Esophagus muscularis mucosa (tissue), 4 donors: ENCODE measurements around the gene ZNF256. TPM values are rescaled to one million over a fixed set of nuclear protein-coding genes. Genes with fewer than 3 reads are reported as not detected.

ENCODE experiments used
- DNase-seq: peaks from one replicate; pipeline ENCODE4 v3.0.0-alpha.2; 2017; ENCODE audit errors: extremely low spot score
- H3K27ac ChIP-seq, 4 donors: fragments of 200-600 bp; sonication (generic); replicated peaks in 1 of 4; 1 replicate in 3 of 4; 2 replicates in 1 of 4; pipeline ENCODE4 v1.5.1; 2016 to 2019; ENCODE audit warnings: mild to moderate bottlenecking in 1 of 4
- H3K27me3 ChIP-seq, 4 donors: fragments of 200-600 bp; sonication (generic); one replicate each; pipeline versions ENCODE4 v1.5.1 to v1.6.0; 2016 to 2019
- H3K36me3 ChIP-seq, 4 donors: fragments of 200-600 bp; sonication (generic); one replicate each; pipeline ENCODE4 v1.5.1; 2016 to 2019
- H3K4me1 ChIP-seq, 4 donors: fragments of 200-600 bp; sonication (generic); one replicate each; pipeline ENCODE4 v1.5.1; 2016 to 2019
- H3K4me3 ChIP-seq, 4 donors: fragments of 200-600 bp; sonication (generic); 1 replicate in 2 of 4; 2 replicates in 2 of 4; pipeline ENCODE4 v1.5.1; 2016 to 2019; ENCODE audit warnings: mild to moderate bottlenecking in 4 of 4, moderate library complexity in 1 of 4
- H3K9me3 ChIP-seq, 4 donors: fragments of 200-600 bp; sonication (generic); 1 replicate in 3 of 4; 2 replicates in 1 of 4; pipeline ENCODE4 v1.5.1; 2016 to 2019
- CTCF ChIP-seq, 3 experiments: fragments of 200-600 bp in 2 of 3; fragments of 450-650 bp in 1 of 3; sonication (generic) in 2 of 3; IDR thresholded peaks; one replicate each; pipeline ENCODE4 v1.5.1; 2017 to 2019; ENCODE audit warnings: antibody characterized with exemption in 3 of 3, mild to moderate bottlenecking in 2 of 3, moderate library complexity in 1 of 3
- EP300 ChIP-seq: sonication (generic); formaldehyde crosslinking; IDR thresholded peaks from one replicate; pipeline ENCODE4 v1.6.1; 2017; ENCODE audit warnings: antibody characterized with exemption
- POLR2A ChIP-seq: fragments of 450-650 bp; IDR thresholded peaks from one replicate; pipeline ENCODE4 v1.6.1; 2017; ENCODE audit warnings: antibody characterized with exemption, moderate library complexity, mild to moderate bottlenecking, low read depth
- POLR2AphosphoS5 ChIP-seq, 2 donors: sonication (generic); formaldehyde crosslinking; IDR thresholded peaks; one replicate each; pipeline ENCODE4 v1.6.1; 2017; ENCODE audit warnings: antibody characterized with exemption in 2 of 2
- WGBS: methylation state at CpG from one replicate; pipeline ENCODE4 v1.1.5; 2018; 5-methylcytosine and 5-hydroxymethylcytosine counted together
- intact Hi-C: fragments of 100-400 bp; cut with DNase I; formaldehyde crosslinking; loops from one replicate; pipeline ENCODE4 v1.15.1; 2023
- total RNA-seq, 4 donors: library from RNA; depleted of rRNA; stranded (reverse); fragments of >200 nt; gene quantifications; one replicate each; pipeline versions ENCODE4 v1.1.0 to v1.2.1, GENCODE V29; 2016

The ZNF256 gene
- total RNA-seq, 4 donors from 2014 or later, result 4.0 to 5.2 (median 4.6) TPM

DNA sequence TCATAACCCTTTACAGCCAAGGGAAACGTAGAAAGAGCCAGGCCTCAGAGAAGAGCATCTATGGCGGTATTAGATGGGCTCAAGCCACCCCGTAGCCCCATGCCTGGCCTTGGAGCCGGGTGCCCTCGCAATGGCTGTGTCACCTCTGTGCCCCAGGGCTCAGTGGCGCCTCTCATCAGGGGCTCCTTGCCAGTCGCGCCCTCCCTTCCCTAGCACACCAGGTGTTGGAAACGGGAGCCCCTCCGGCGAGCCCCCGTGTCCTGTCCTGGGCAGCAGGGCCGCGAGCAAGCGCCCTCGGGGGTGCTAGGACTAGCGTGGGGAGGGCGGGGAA is 453 bp downstream of the ZNF256 start:
- WGBS, result 0% methylated on average over 2 of the region's 18 CpGs
- peak overlapping the region; percentile 79 to 91 (median 86) for H3K27ac ChIP-seq
- peaks cover 11 to 26% (median 17%) of the 10 kb centered on the region in 4 donors for H3K4me1 ChIP-seq
- H3K36me3 ChIP-seq, result peaks cover 18 to 37% (median 25%) of the 10 kb centered on the region in 4 donors
- peak overlapping the region; percentile 73 to 92 (median 83) for H3K4me3 ChIP-seq
- intact Hi-C loops, result no loop called here
- H3K27me3 ChIP-seq, result no peaks in the 10 kb centered on the region
- peaks cover 0 to 60% (median 34%) of the 10 kb centered on the region in 4 donors for H3K9me3 ChIP-seq
- DNase-seq, result no peak
- TF ChIP-seq POLR2AphosphoS5 (IDR thresholded peaks at IDR 0.05) (no peak), EP300 (no peak), POLR2A (no peak), CTCF (IDR thresholded peaks at IDR 0.05) (no peak)

DNA sequence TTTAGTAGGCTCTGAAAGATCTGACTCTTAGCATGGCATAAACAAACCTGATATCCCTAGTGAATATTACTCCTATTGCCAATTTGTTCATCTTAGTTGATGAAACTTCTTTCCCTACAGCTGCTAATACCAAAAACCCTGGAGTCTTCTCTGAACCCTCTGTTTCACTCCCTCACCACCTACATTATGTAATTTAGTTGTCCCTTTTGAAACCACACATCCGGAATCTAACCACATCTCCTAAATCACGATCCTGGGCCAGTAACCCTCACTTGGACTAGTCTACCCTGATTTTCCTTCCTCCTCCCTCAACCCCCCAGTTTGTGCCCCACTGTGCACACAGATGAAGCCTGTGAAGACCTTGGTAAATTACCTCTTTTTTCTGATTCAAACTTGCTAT is 1.2 kb downstream of the ZNF256 start:
- H3K36me3 ChIP-seq, result peaks cover 26 to 44% (median 33%) of the 10 kb centered on the region in 4 donors
- peaks cover 11 to 26% (median 17%) of the 10 kb centered on the region in 4 donors for H3K4me1 ChIP-seq
- DNase-seq, result no peak
- no peak for TF ChIP-seq EP300
- no peak for TF ChIP-seq CTCF (IDR thresholded peaks at IDR 0.05)
- no peak for TF ChIP-seq POLR2AphosphoS5 (IDR thresholded peaks at IDR 0.05)
- peak overlapping the region in 1 of 4 donors; percentile 91 for H3K27ac ChIP-seq
- H3K27me3 ChIP-seq, result no peaks in the 10 kb centered on the region
- peak overlapping the region; percentile 73 to 92 (median 83) for H3K4me3 ChIP-seq
- 67% methylated on average over 2 of the region's 2 CpGs for WGBS
- intact Hi-C loops, result no loop called here
- H3K9me3 ChIP-seq, result peaks cover 0 to 67% (median 41%) of the 10 kb centered on the region in 4 donors

DNA sequence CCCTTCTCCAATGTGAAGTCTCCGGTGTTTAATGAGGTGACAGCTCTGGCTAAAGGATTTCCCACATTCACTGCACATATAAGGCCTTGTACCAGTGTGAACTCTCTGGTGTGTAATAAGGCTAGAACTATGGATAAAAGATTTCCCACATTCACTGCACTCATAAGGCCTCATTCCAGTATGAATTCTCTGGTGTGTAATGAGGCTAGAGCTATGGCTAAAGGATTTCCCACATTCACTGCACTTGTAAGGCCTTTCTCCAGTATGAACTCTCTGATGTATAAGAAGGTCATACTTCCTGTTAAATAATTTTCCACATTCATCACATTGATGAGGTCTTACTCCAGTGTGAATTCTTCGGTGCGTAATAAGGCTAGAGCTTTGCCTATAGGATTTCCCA is 5.9 kb downstream of the ZNF256 start:
- Histone ChIP-seq H3K36me3 (peaks cover 33 to 75% (median 48%) of the 10 kb centered on the region in 4 donors), H3K27ac (no peak overlapping the region), H3K4me3 (no peak overlapping the region), H3K9me3 (peaks cover 0 to 77% (median 72%) of the 10 kb centered on the region in 4 donors), H3K27me3 (no peaks in the 10 kb centered on the region), H3K4me1 (peaks cover 7 to 14% (median 11%) of the 10 kb centered on the region in 4 donors)
- intact Hi-C loops, result no loop called here
- no peak for DNase-seq
- TF ChIP-seq POLR2AphosphoS5 (IDR thresholded peaks at IDR 0.05) (no peak), CTCF (IDR thresholded peaks at IDR 0.05) (no peak), POLR2A (no peak), EP300 (no peak)
- WGBS, result 98% methylated on average over 3 of the region's 3 CpGs

- no peak overlapping the region for H3K27ac ChIP-seq
- 88% methylated on average over 12 of the region's 12 CpGs for WGBS
- no peak for DNase-seq
- H3K36me3 ChIP-seq, result peaks cover under 1 to 55% (median 10%) of the 10 kb centered on the region in 4 donors
- no peaks in the 10 kb centered on the region for H3K27me3 ChIP-seq
- intact Hi-C loops, result loop anchor here (5.0 kb wide), 1 partner anchor 67 kb away; the partner anchor contains the start of gene ZNF606
- H3K9me3 ChIP-seq, result peaks cover 0 to 66% (median 38%) of the 10 kb centered on the region in 4 donors
- TF ChIP-seq POLR2A (no peak), EP300 (no peak), POLR2AphosphoS5 (IDR thresholded peaks at IDR 0.05) (no peak)
- H3K4me1 ChIP-seq, result peaks cover 4 to 18% (median 13%) of the 10 kb centered on the region in 4 donors
- H3K4me3 ChIP-seq, result peak overlapping the region in 2 of 4 donors; percentile 70 to 78
Observed at GRCh38 chr19:57935731-57936130, 11.8 kb downstream of the ZNF256 start.

DNA sequence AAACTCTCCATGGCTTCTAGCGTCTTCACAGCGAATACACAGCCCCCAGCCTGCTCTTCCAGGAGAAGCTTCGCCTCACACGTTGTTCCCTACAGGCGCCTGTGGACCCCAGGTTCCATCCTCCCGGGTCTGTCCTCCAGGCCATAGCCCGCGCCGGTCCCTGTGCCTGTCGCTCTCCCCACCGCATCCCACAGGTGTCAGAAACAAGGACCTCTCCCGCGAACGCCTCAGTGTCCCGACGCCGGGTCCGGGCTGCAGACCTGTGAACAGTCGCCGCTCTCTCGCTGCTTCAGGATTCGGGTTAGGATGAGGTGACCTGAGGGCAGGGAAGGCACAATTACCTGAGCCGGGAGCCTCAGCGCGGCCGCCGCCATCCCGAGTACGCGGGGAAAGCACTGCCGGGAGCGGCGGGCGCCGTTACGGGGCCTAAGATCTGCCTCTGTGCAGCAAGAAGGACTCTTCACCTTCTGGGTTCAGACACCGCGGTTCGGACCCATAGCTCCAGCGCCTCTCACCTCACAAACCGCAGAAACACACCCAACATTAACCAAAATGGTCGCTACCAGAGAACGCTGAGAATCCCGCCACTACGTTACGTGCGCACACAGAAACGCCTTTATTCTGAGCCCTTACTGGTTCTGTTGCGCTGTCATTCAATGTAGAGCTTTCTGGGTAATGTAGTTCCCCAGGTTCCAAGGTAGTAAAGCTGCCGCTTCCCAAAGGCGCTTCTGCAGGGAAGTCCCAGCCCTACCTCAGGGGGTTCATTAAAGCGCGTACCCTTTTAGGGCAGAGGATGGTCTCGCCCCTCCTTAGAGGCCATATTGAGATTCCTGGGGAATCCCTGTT is 12.5 kb downstream of the ZNF256 start, which contains the start of gene ZNF418:
ZNF418 (minus strand) TSS at position 583 of the 846 bp plus-strand sequence. CDS start 1,580 bp downstream, outside the sequence.
- Histone ChIP-seq H3K4me1 (peaks cover 4 to 18% (median 13%) of the 10 kb centered on the region in 4 donors), H3K27me3 (no peaks in the 10 kb centered on the region), H3K36me3 (peaks cover 0 to 53% (median 11%) of the 10 kb centered on the region in 4 donors), H3K9me3 (peaks cover 0 to 71% (median 36%) of the 10 kb centered on the region in 4 donors), H3K27ac (peak within 1 kb of the TSS; percentile 75 to 88 (median 84)), H3K4me3 (peak within 1 kb of the TSS; percentile 70 to 83 (median 74))
- intact Hi-C loops, result loop anchor here (5.0 kb wide), 1 partner anchor 67 kb away; the partner anchor contains the start of gene ZNF606
- TF ChIP-seq EP300, result no peak
- peak in 1 of 2 donors; percentile 74 for TF ChIP-seq POLR2AphosphoS5 (IDR thresholded peaks at IDR 0.05)
- DNase-seq, result no peak
- 8% methylated on average over 46 of the region's 54 CpGs for WGBS
